HG03571 (cell line): ENCODE results near the gene ARHGAP28.

Source experiments
- ATAC-seq: cut with Tn5 transposase; IDR thresholded peaks from one replicate; pipeline ENCODE4 v1.9.1; 2021; ENCODE audit not compliant: unreplicated experiment

The ARHGAP28 gene

GRCh38 chr18:6729247-6730091 is at the start of gene ARHGAP28:
Gene ARHGAP28, plus strand, starts transcription at chr18:6729716. Its CDS starts 106 bp downstream, at chr18:6729822.
- ATAC-seq = peak; percentile 62

GRCh38 chr18:6681331-6681875 is 48.1 kb upstream of the ARHGAP28 start:
- ATAC-seq = no peak

GRCh38 chr18:6682437-6683111 is 46.9 kb upstream of the ARHGAP28 start:
- no peak for ATAC-seq

GRCh38 chr18:6683112-6683876 is 46.2 kb upstream of the ARHGAP28 start:
- no peak for ATAC-seq

- ATAC-seq = no peak
These were observed 41.8 kb upstream of the ARHGAP28 start for GRCh38 chr18:6687676-6688075.

- no peak for ATAC-seq
These were observed 20.6 kb upstream of the ARHGAP28 start for GRCh38 chr18:6708890-6709289.

- ATAC-seq = no peak
These were observed 18.0 kb upstream of the ARHGAP28 start for GRCh38 chr18:6711467-6711866.

GRCh38 chr18:6712401-6712800 is 17.1 kb upstream of the ARHGAP28 start:
- no peak for ATAC-seq

GRCh38 chr18:6714010-6714409 is 15.5 kb upstream of the ARHGAP28 start:
- ATAC-seq = no peak

- ATAC-seq = no peak
These were observed 11.2 kb upstream of the ARHGAP28 start for GRCh38 chr18:6718267-6718666.

GRCh38 chr18:6719098-6719846 is 10.2 kb upstream of the ARHGAP28 start:
- no peak for ATAC-seq

- no peak for ATAC-seq
These were observed 9.4 kb upstream of the ARHGAP28 start for GRCh38 chr18:6719910-6720683.

GRCh38 chr18:6721755-6722154 is 7.8 kb upstream of the ARHGAP28 start:
- ATAC-seq = no peak

- ATAC-seq = no peak
These were observed 6.8 kb upstream of the ARHGAP28 start for GRCh38 chr18:6722690-6723089.

- no peak for ATAC-seq
These were observed 5.2 kb upstream of the ARHGAP28 start for GRCh38 chr18:6724331-6724730.

GRCh38 chr18:6728331-6728730 is 1.2 kb upstream of the ARHGAP28 start:
- ATAC-seq = no peak

- ATAC-seq = no peak
These were observed 688 bp upstream of the ARHGAP28 start for GRCh38 chr18:6728809-6729246.

GRCh38 chr18:6730416-6731221 is 1.1 kb downstream of the ARHGAP28 start:
- ATAC-seq = no peak

GRCh38 chr18:6731222-6731596 is 1.7 kb downstream of the ARHGAP28 start:
- ATAC-seq = no peak
